Vein endothelial cell (primary cell): ENCODE data around the gene NUAK1. TPM values are rescaled to one million over a fixed set of nuclear protein-coding genes. Genes with fewer than 3 reads are reported as not detected.

Experiments
- total RNA-seq: library from RNA; depleted of rRNA; stranded (reverse); fragments of >200 nt; gene quantifications from 2 replicates; pipeline ENCODE4 v1.2.3, GENCODE V29; 2012

The NUAK1 gene
- 84.6 and 116 TPM in 2 replicates for total RNA-seq

DNA sequence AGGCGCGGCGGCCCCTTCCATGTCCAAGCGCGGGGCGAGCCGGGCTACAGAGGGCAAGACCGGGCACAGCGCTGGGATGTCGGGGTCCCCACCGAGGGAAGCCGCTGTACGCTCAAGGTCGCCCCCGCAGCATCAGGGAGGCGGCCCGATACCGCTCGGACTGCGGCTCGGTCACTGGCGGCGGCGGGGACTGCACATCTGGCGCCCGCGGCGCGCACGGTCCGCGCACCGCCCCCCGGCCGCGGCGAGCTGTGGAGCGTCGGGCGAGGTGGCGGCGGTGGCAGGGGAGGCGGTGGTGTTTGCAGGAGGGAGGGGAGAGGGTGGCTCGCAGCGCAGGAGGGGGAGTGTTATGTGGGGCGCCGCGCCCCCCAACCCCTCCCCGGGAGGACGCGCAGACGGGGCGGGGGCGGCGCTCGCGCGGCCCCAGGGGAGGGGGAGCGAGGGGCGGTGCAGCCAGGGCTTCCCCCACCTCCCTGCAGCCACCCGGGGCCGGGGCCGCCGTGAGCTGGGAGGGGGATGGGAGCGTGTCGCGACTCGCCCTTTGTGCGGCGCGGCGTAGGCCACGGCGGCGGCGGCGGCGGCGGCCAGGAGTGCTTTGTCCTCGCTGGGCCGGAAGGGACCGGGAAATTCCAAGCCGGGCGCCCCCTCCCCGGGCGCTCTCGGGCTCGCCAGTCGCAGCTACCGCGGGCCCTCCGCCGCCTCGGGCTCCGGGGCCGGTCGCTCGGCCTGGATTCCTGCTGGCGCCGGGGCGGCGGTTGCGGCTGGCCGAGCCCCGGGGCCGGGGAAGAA lies at the start of gene NUAK1:
Gene NUAK1, minus strand, starts transcription at position 322 of the 789 bp plus-strand sequence. Its CDS starts 301 bp downstream, at position 21.

Other genes with a start within 250 kb of the NUAK1 start
- gene CKAP4, start 109.1 kb upstream of the NUAK1 start, total RNA-seq: 148 and 167 TPM in 2 replicates
- gene TCP11L2, start 163.8 kb upstream of the NUAK1 start, total RNA-seq: 19.6 and 30.4 TPM in 2 replicates
- gene POLR3B, start 218.8 kb upstream of the NUAK1 start, total RNA-seq: 10.1 and 10.3 TPM in 2 replicates